GM08714 (cell line): Measurements from ENCODE around the gene ABTB2.

Source experiments
- H3K4me3 ChIP-seq: fragments of 200-500 bp; sonication (Bioruptor generic); 2 replicates; pipeline ENCODE4 v1.5.1; 2014; ENCODE audit warnings: mild to moderate bottlenecking, low read length, inconsistent platforms
- ZNF274 ChIP-seq: IDR thresholded peaks from 2 replicates; pipeline ENCODE4 v1.6.1; 2012; ENCODE audit warnings: mild to moderate bottlenecking, low read depth, low read length

Gene ABTB2

DNA sequence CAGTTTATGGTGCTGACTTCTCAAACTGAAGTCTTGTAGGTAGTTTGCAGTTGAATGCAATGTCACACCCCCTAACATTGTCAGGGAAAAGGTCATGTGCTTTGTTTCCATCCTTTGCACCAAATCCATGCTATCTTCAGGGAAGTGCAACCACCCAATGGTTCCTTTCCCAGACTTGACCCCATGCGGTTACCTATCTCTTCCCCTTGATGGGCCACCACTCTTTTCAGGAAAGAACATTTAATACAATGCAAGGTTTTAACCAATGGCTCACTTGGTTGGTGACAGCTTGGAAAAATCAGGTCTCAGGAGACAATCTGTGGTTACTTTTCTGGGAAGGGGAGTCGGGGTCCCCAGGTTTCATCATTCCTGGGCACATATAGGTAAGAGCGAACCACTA lies 2.1 kb downstream of the ABTB2 start:
- peak overlapping the region; percentile 74; the same call in 1 of the 2 replicates for H3K4me3 ChIP-seq
- no peak for TF ChIP-seq ZNF274

- no peak for TF ChIP-seq ZNF274
- H3K4me3 ChIP-seq = peak overlapping the region; percentile 22; the same call in 1 of the 2 replicates
Measured at GRCh38 chr11:34354782-34355181, 3.0 kb downstream of the ABTB2 start.

DNA sequence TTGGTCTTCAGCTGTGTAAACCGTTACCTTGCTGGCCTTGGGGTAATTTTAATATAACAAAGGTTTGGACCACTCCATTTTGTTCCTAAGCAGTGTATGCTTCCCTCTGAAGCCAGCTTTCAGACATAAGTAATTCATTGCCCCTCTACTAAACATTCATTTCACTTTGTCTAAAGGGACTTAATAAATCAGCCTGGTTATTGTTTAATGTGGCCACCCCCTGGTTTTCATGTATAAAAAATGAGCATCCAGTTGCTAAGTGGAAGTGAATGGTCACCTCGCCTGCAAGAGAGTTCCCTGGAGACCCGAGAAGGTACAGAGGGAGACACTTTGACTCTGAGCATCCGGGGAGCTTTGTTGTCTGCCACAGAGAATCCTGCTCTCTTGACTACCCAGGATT lies 3.9 kb downstream of the ABTB2 start:
- no peak overlapping the region for H3K4me3 ChIP-seq
- TF ChIP-seq ZNF274 = no peak

DNA sequence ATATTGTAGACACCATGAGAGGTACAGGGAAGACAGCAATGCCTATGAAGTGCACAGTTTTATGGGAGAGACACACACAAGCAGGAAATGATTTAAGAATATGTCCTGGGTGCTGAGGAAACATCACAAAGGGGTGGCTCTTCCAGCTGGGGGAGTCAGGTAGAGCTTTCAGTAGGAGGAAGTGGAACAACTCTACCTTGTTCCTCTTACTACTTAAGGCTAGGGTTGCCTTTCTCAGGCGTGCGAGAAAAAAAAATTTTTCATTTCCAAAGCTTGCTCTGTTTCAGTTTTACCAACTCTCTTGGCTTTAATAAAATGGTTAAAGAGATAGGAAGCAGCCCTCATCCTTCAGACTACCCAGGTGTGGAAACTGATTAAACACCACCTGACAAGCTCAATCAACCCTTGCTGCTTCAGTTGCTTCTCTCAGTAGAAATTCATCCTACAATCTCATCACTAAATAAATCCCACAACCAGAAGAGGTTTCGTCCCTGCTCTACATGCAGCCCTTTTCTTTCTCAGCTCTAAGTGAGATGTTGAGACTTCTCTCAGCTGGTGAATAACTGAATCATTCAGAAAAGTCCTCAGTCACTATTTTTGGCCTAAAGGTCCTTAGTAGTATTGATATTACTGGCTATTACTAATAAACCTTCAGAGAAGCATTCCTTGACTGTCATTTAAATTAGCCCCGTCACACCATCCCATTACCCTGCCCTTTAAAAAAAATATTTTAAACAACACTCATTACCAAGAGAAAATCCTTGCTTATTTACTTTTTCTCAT lies 5.9 kb downstream of the ABTB2 start:
- TF ChIP-seq ZNF274 = no peak
- peak overlapping the region; percentile 15; the same call in 1 of the 2 replicates for H3K4me3 ChIP-seq

DNA sequence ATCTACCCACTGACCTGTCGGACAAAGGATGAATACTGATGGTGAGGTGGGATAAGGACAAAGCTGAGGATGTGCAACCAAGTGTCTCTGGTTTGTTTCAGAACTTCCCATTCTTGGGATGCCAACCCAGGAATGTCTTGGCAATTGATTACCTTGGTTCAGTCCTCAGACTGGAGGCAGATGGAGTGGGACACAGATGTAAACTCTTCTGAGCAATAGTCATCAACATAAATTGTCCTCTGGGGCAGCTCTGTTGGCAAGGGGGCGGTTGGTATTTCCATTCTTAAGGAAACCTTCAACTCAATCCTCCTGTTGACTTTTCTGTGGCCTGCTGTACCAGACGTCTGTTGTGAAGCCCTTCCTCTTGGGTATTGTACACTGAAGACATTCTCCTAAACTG lies 6.8 kb downstream of the ABTB2 start:
- TF ChIP-seq ZNF274 = no peak

GRCh38 chr11:34349882-34350281 lies 7.9 kb downstream of the ABTB2 start:
- no peak overlapping the region for H3K4me3 ChIP-seq
- no peak for TF ChIP-seq ZNF274

More for the DNA sequence above, 6.8 kb downstream of the ABTB2 start:
- H3K4me3 ChIP-seq = no peak overlapping the region

DNA sequence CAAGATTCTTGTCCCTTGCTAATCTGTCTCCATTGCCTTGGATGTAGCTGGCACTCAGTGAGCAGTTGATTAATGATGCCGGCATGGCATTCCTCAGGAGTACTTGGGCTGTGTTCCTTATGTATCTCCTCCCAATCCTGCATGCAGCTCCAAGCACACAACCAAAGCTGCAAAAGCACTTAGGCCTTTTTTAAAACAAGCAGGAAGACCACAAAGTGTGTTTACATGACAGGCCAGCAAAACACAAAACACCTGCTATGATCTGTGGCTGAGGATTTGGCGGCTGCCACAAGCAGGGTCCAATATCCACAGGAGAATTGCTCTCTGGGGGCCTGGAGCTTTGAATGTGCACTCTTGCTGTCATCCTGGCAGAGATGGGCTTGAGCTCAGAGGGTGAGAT lies 8.9 kb downstream of the ABTB2 start:
- no peak overlapping the region for H3K4me3 ChIP-seq
- TF ChIP-seq ZNF274 = no peak

- no peak overlapping the region for H3K4me3 ChIP-seq
- TF ChIP-seq ZNF274 = no peak
Measured at GRCh38 chr11:34348096-34348495, 9.7 kb downstream of the ABTB2 start.

- no peak for TF ChIP-seq ZNF274
- no peak overlapping the region for H3K4me3 ChIP-seq
Measured at GRCh38 chr11:34346551-34346950, 11.3 kb downstream of the ABTB2 start.

GRCh38 chr11:34345991-34346480 lies 11.8 kb downstream of the ABTB2 start:
- no peak for TF ChIP-seq ZNF274
- H3K4me3 ChIP-seq = no peak overlapping the region

GRCh38 chr11:34345540-34345876 lies 12.3 kb downstream of the ABTB2 start:
- no peak for TF ChIP-seq ZNF274
- H3K4me3 ChIP-seq = no peak overlapping the region

DNA sequence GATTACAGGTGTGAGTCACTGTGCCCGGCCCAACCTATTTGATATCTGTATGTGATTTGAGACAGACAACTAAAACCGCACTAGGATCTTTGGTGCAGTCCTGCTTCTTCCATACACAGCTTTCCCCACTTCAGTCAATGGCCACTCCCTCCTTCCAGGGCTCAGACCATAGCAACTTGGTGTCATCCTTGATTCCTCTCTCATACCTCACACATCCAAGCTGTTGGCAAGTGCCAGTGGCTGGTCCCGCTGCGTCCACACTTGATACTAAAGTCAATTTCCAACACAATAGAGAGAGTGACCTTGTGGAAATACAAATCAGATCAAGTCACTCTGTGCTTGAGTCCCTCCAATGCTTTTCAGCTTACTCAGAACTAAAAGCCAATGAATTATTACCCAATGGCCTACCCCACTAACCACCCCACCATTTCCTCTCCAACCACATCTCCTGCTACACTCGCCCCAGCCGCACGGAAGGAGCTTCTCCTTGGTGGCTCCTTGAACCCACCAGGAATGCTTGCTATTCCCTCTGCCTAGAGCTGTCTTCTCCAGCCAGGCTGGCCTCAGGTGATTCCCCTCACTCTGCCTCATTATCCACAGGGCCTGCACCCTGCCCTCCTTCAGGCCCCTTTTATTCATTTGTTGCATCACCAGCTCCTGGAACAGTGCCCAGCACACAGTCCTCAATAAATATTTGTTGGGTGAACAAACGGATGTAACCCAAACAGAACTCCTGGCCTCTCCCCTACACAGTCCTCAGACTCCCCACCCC lies 12.9 kb downstream of the ABTB2 start:
- no peak for TF ChIP-seq ZNF274
- H3K4me3 ChIP-seq = no peak overlapping the region

GRCh38 chr11:34344410-34344767 lies 13.4 kb downstream of the ABTB2 start:
- no peak overlapping the region for H3K4me3 ChIP-seq
- TF ChIP-seq ZNF274 = no peak

DNA sequence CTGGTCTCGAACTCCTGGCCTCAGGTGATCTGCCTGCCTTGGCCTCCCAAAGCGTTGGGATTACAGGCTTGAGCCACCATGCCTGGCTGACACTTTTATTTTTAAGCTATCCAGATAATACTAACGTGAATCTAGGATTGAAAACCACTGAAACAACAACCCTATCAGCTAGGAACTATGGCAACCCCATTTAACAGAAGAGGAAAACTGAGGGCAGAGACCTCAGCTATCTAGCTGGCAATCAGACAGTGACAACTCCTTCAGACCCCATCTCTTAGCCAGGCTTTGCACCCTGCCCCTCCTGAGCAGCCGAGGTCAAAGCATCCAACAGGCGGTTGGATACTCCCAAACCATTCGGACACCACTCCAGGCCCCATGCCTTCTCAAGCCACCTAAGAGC lies 14.1 kb downstream of the ABTB2 start:
- no peak overlapping the region for H3K4me3 ChIP-seq
- no peak for TF ChIP-seq ZNF274

GRCh38 chr11:34343153-34343552 lies 14.7 kb downstream of the ABTB2 start:
- no peak overlapping the region for H3K4me3 ChIP-seq
- TF ChIP-seq ZNF274 = no peak
